Heart left ventricle (tissue), 16 donors: ENCODE results near the gene TCFL5. TPM values are rescaled to one million over a fixed set of nuclear protein-coding genes. Genes with fewer than 3 reads are reported as not detected.
A peak's percentile ranks its signal among the peaks of the same experiment; 100 is the strongest.

ENCODE experiments used
- ATAC-seq, 4 donors: fragments of 200-7000 bp; cut with Tn5 transposase; one replicate each; pipeline ENCODE4 v1.9.1; 2020 to 2022; ENCODE audit warnings: moderate library complexity in 4 of 4, mild to moderate bottlenecking in 3 of 4, moderate number of reproducible peaks in 1 of 4
- DNase-seq, 5 donors: peaks; one replicate each; pipeline ENCODE4 v3.0.0-alpha.2; 2020
- H3K27ac ChIP-seq, 12 donors: fragments of 200-600 bp; sonication (generic) in 4 of 12; one replicate each; pipeline versions ENCODE4 v1.5.0 to v1.8.0; 2016 to 2022; ENCODE audit warnings: mild to moderate bottlenecking in 2 of 12
- H3K27me3 ChIP-seq, 9 donors: fragments of 200-600 bp; sonication (generic) in 2 of 9; one replicate each; pipeline versions ENCODE4 v1.5.1 to v1.8.0; 2016 to 2022; ENCODE audit warnings: mild to moderate bottlenecking in 3 of 9
- H3K36me3 ChIP-seq, 9 donors: fragments of 200-600 bp; sonication (generic) in 2 of 9; one replicate each; pipeline versions ENCODE4 v1.5.0 to v1.8.0; 2018 to 2022; ENCODE audit warnings: mild to moderate bottlenecking in 2 of 9
- H3K4me1 ChIP-seq, 12 donors: fragments of 200-600 bp; sonication (generic) in 4 of 12; one replicate each; pipeline versions ENCODE4 v1.5.0 to v1.8.0; 2016 to 2022; ENCODE audit warnings: mild to moderate bottlenecking in 3 of 12
- H3K4me3 ChIP-seq, 12 donors: fragments of 200-600 bp; sonication (generic) in 4 of 12; one replicate each; pipeline versions ENCODE4 v1.5.0 to v1.8.0; 2017 to 2022; ENCODE audit warnings: mild to moderate bottlenecking in 9 of 12, moderate library complexity in 4 of 12
- H3K9me3 ChIP-seq, 12 donors: fragments of 200-600 bp; sonication (generic) in 4 of 12; one replicate each; pipeline versions ENCODE4 v1.5.0 to v1.8.0; 2016 to 2022; ENCODE audit warnings: mild to moderate bottlenecking in 1 of 12
- POLR2A ChIP-seq, 2 donors: fragments of 450-650 bp; IDR thresholded peaks; one replicate each; pipeline ENCODE4 v1.6.1; 2017; ENCODE audit warnings: antibody characterized with exemption in 2 of 2, mild to moderate bottlenecking in 2 of 2, moderate library complexity in 2 of 2
- WGBS, 4 donors: extraction: QIAGEN DNeasy Blood & Tissue Kit in 2 of 4; methylation state at CpG; one replicate each; pipeline versions ENCODE4 v1.1.5 to v1.1.7; 2013 to 2018; 5-methylcytosine and 5-hydroxymethylcytosine counted together
- intact Hi-C, 10 donors: fragments of 100-400 bp; cut with DNase I; formaldehyde crosslinking; loops; one replicate each; pipeline versions ENCODE4 v1.11.1 to v1.14.2; 2022
- polyA plus RNA-seq, 2 donors: library from polyadenylated mRNA; stranded (reverse); fragments of 200-250 nt; gene quantifications; one replicate each; pipeline ENCODE4 v1.2.3, GENCODE V29; 2013
- total RNA-seq, 9 donors: library from RNA; depleted of rRNA in 2 of 9; stranded (reverse); fragments of >200 nt in 2 of 9; fragmentation: NEBNext Ultra II Directional in 3 of 9; extraction: Animal tissue kit (Norgen Biotek cat#: 25700) in 3 of 9; gene quantifications; one replicate each; pipeline versions ENCODE4 v1.1.0 to v1.2.4, GENCODE V29; 2016 to 2023
- TF ChIP-seq, protein P1 (sequence below), 12 donors: fragments of 200-600 bp; sonication (generic) in 4 of 12; IDR thresholded peaks; one replicate each; pipeline versions ENCODE4 v1.5.0 to v1.8.0; 2018 to 2022; ENCODE audit warnings: antibody characterized with exemption in 12 of 12, mild to moderate bottlenecking in 5 of 12
- donor health status: ischemic (EF 13 %, LVEDD 7.1; RV severe dilation, severe dysfunction).
- donor health status: healthy with polysubstance abuse.
- donor health status: DM: no; HTN: yes; CAD: no.
- donor health status: DM: no; HTN: no; CAD: no.
- donor health status: ischemic (EF 25% LVEDD 6.9; RV normal size, moderate dysfunction).
- donor health status: ischemic (EF 25% LVEDD 5.7; RV mildly dilated, moderate dysfunction).
- donor health status: healthy.
- donor health status: DM: yes; HTN: yes; CAD: no.
- donor health status: ischemic (EF 35%, LVEDD 5.7; RV mildly dilated, moderate dysfunction).
- donor health status: nonischemic (EF 11% LVEDD 7.7; RV severe dilation, severe dysfunction).
- donor health status: DM: yes; HTN: yes; CAD: no.
- donor health status: PGD.
- donor health status: ischemic (EF 29% LVEDD 5.4; RV normal size, mild dysfunction).
- donor health status: nonischemic (EF 23%, LVEDD 6.1; RV moderate dilation, normal function).

The TCFL5 gene
- total and polyA plus RNA-seq, 11 donors: 2.5 to 8.2 (median 5.9) TPM

DNA sequence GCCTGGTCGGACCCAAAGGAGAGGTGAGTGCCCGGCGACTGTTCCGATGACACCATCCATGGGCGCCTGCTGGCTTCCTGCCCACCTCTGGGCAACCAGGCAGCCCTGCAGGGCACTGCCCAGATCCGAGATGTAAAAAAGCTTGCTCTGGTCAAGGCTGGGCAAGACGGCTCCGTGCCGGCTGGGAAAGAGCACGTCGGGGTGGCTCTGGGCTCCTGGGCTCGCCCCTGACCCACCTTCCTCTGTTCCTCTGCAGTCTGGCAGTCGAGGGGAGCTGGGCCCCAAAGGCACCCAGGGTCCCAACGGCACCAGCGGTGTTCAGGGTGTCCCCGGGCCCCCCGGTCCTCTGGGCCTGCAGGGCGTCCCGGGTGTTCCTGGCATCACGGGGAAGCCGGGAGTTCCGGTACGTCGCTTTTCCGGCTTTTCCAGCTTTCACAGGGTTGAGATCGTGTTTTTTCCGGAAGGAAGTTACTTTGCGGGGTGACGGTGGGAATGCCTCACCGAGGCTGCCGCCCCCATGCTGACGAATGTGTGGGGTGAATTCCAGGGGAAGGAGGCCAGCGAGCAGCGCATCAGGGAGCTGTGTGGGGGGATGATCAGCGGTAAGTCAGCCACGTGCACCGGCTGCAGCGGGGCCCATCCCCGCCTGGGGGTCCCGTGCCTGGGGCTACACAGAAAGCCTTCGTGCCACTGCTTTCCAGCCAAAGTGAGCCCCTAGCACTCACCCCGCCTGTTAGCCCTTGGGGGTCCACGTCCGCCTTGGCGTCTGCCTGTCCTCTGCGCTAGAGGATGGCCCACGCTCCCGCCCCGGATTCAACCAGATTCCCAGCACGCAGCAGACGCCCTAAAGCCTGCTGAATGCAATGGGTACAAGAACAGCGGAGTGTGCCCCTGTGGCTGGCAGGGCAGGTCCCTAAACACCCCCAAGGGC, 25.4 kb downstream of the TCFL5 start:
- ATAC-seq: peak in 1 of 4 donors; percentile 41
- no peaks in the 10 kb centered on the region for H3K9me3 ChIP-seq
- DNase-seq: no peak
- no peak for TF ChIP-seq POLR2A (IDR thresholded peaks at IDR 0.05)
- TF ChIP-seq, protein P1, sequence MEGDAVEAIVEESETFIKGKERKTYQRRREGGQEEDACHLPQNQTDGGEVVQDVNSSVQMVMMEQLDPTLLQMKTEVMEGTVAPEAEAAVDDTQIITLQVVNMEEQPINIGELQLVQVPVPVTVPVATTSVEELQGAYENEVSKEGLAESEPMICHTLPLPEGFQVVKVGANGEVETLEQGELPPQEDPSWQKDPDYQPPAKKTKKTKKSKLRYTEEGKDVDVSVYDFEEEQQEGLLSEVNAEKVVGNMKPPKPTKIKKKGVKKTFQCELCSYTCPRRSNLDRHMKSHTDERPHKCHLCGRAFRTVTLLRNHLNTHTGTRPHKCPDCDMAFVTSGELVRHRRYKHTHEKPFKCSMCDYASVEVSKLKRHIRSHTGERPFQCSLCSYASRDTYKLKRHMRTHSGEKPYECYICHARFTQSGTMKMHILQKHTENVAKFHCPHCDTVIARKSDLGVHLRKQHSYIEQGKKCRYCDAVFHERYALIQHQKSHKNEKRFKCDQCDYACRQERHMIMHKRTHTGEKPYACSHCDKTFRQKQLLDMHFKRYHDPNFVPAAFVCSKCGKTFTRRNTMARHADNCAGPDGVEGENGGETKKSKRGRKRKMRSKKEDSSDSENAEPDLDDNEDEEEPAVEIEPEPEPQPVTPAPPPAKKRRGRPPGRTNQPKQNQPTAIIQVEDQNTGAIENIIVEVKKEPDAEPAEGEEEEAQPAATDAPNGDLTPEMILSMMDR (IDR thresholded peaks at IDR 0.05): no peak
- no peak overlapping the region for H3K4me3 ChIP-seq
- WGBS, 4 donors: 72 to 87% (median 72%) methylated on average over 40 to 52 of the region's 52 CpGs
- intact Hi-C loops: no loop called here
- H3K4me1 ChIP-seq: peaks cover 0 to 23% (median 0%) of the 10 kb centered on the region in 12 donors
- no peak overlapping the region for H3K27ac ChIP-seq
- no peaks in the 10 kb centered on the region for H3K27me3 ChIP-seq
- no peaks in the 10 kb centered on the region for H3K36me3 ChIP-seq

DNA sequence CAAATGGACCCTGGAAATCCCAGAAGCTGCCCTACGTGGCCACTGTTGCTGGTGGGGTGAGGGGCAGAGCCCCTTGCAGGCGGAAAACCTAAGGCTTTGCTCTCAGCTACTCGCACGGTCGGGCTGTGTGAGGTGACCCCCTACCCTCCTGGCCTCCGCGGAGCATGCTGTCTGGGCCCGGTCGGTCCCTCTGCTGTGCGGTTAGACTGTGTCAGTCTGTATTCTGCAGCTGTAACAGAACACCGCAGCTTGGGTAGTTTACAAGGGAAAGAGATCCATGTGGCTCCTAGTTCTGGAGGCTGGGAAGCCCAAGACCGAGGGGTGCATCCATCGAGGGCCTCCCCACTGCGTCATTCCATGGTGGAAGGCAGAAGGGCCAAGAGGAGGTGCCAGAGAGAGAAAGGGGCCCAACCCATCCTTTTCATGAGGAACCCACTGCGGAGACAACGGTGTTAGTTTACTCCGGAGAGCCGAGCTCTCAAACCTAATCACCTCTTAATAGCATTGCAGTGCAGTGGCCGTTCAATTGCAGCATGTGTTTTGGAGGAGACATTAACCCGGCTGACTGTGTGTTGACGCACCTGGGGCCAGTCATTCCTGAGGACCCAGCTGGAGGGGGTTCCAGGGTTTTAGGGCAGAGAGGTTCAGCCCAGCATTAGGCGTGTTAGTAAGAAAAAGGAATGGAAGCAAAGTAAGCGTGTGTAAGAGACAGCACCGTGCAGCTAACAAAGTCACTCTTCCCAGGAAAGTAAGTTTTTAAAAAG, 26.5 kb downstream of the TCFL5 start:
- intact Hi-C loops: no loop called here
- H3K27ac ChIP-seq: no peak overlapping the region
- peak in 2 of 5 donors; percentile 14 to 15 for DNase-seq
- no peak for ATAC-seq
- TF ChIP-seq POLR2A (IDR thresholded peaks at IDR 0.05): no peak
- no peaks in the 10 kb centered on the region for H3K9me3 ChIP-seq
- H3K4me3 ChIP-seq: no peak overlapping the region
- WGBS, 4 donors: 88 to 92% (median 90%) methylated on average over 22 to 24 of the region's 24 CpGs
- H3K27me3 ChIP-seq: no peaks in the 10 kb centered on the region
- peaks cover 0 to 23% (median 0%) of the 10 kb centered on the region in 12 donors for H3K4me1 ChIP-seq
- no peaks in the 10 kb centered on the region for H3K36me3 ChIP-seq

DNA sequence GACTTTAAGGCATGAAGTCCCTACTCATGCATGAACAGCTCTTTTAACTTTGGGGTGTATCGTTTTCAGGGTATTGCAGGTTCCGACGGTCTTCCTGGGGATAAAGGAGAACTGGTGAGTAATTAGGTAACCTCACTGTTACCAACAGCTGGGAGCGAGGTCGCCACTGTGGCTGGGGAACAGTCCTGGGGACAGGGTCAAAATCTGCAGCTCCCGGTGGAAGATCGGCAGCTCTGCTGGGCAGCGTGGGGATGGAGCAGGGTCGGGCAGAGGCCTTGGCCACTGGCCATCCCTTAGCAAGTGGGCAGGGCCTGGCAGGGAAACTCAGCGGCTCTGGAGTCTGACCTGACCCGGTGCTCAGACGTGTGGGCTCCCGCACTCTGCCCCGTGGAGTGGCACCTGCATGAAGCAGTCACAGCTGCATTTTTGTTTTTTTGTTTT, 28.7 kb downstream of the TCFL5 start:
- Histone ChIP-seq H3K9me3 (no peaks in the 10 kb centered on the region), H3K4me3 (peak overlapping the region in 1 of 12 donors; percentile 5), H3K36me3 (no peaks in the 10 kb centered on the region), H3K4me1 (peaks cover 0 to 20% (median 0%) of the 10 kb centered on the region in 12 donors), H3K27me3 (no peaks in the 10 kb centered on the region), H3K27ac (no peak overlapping the region)
- no peak for TF ChIP-seq POLR2A (IDR thresholded peaks at IDR 0.05)
- TF ChIP-seq, protein P1 (IDR thresholded peaks at IDR 0.05): no peak
- intact Hi-C loops: no loop called here
- WGBS, 4 donors: 70 to 79% (median 72%) methylated on average over 14 of the region's 14 CpGs
- ATAC-seq (no peak), DNase-seq (peak in 3 of 5 donors; percentile 14 to 60 (median 21))

DNA sequence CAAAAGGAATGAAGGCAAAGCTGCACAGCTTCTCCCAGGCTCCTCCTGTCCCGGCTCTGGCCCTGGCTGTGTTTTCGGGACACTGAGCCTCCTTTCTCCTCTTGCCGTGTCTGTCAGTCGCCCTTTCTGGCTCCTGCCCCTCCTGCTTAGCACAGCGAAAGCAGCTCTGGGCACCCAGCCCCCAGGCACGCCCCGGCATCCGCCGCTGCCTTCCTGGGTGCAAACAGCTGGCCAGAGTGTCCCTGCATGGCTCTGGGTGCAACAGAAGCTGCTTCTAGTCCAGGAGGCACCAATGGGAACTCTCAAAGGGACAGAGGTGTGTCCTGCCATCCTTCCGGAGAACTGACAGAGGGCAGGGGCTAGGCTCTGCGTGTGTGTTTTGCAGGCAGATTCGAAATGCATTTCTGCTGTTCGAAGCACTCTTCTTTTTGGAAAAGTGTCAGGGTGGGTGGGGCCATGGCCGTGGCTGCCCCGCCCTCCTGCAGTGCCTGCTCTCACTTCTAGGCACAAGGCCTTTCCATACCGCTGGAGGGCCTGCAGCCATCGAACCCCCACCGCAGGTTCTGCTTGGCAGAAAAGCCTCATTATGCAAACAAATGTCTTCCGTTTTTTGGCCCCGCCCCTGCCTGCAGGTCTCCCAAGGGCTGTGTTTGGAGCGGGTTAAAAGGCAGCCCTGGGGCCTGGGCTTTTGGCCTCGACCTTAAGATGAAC, 29.3 kb downstream of the TCFL5 start:
- Histone ChIP-seq H3K9me3 (no peaks in the 10 kb centered on the region), H3K36me3 (no peaks in the 10 kb centered on the region), H3K4me1 (peaks cover 0 to 15% (median 0%) of the 10 kb centered on the region in 12 donors), H3K27me3 (no peaks in the 10 kb centered on the region), H3K27ac (peak overlapping the region in 1 of 12 donors; percentile 31), H3K4me3 (peak overlapping the region in 1 of 12 donors; percentile 5)
- WGBS, 4 donors: 60 to 72% (median 69%) methylated on average over 22 of the region's 22 CpGs
- TF ChIP-seq, protein P1 (IDR thresholded peaks at IDR 0.05): no peak
- TF ChIP-seq POLR2A (IDR thresholded peaks at IDR 0.05): no peak
- DNase-seq (peak in 4 of 5 donors; percentile 24 to 73 (median 31)), ATAC-seq (peak in 2 of 4 donors; percentile 12 to 29)
- intact Hi-C loops: no loop called here
